Neural progenitor cell (in vitro differentiated cells): Measurements from ENCODE around the gene KCNK5.

Experiments used
- EZH2 ChIP-seq: fragments of 200-600 bp; sonication (generic); IDR thresholded peaks from 2 replicates; pipeline ENCODE4 v1.6.1; 2017; ENCODE audit warnings: antibody characterized with exemption, mild to moderate bottlenecking, moderate library complexity
- EZH2phosphoT487 ChIP-seq: fragments of 200-600 bp; sonication (generic); IDR thresholded peaks from 2 replicates; pipeline ENCODE4 v1.6.1; 2017; ENCODE audit warnings: antibody characterized with exemption
- TF ChIP-seq, protein P1 (sequence below): fragments of 200-600 bp; sonication (generic); IDR thresholded peaks from 2 replicates; pipeline ENCODE4 v1.5.1; 2017; ENCODE audit warnings: antibody characterized with exemption, mild to moderate bottlenecking

GRCh38 chr6:39182604-39183003, 46.7 kb downstream of the KCNK5 start:
- TF ChIP-seq, protein P1, sequence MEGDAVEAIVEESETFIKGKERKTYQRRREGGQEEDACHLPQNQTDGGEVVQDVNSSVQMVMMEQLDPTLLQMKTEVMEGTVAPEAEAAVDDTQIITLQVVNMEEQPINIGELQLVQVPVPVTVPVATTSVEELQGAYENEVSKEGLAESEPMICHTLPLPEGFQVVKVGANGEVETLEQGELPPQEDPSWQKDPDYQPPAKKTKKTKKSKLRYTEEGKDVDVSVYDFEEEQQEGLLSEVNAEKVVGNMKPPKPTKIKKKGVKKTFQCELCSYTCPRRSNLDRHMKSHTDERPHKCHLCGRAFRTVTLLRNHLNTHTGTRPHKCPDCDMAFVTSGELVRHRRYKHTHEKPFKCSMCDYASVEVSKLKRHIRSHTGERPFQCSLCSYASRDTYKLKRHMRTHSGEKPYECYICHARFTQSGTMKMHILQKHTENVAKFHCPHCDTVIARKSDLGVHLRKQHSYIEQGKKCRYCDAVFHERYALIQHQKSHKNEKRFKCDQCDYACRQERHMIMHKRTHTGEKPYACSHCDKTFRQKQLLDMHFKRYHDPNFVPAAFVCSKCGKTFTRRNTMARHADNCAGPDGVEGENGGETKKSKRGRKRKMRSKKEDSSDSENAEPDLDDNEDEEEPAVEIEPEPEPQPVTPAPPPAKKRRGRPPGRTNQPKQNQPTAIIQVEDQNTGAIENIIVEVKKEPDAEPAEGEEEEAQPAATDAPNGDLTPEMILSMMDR: no peak
- TF ChIP-seq EZH2: no peak
- no peak for TF ChIP-seq EZH2phosphoT487
